Transverse colon (tissue), 4 donors: Measurements from ENCODE around the gene ICAM4. TPM values are rescaled to one million over a fixed set of nuclear protein-coding genes. Genes with fewer than 3 reads are reported as not detected.

Source experiments
- DNase-seq: peaks from one replicate; pipeline ENCODE4 v3.0.0-alpha.2; 2019
- H3K27ac ChIP-seq, 4 donors: fragments of 200-600 bp; sonication (generic); 2 replicates each; pipeline ENCODE4 v1.5.1; 2016 to 2018; ENCODE audit warnings: inconsistent platforms in 4 of 4
- H3K27me3 ChIP-seq: fragments of 200-600 bp; sonication (generic); 2 replicates; pipeline ENCODE4 v1.5.1; 2017; ENCODE audit warnings: inconsistent platforms
- H3K36me3 ChIP-seq, 4 donors: fragments of 200-600 bp; sonication (generic); 2 replicates each; pipeline ENCODE4 v1.5.1; 2017 to 2019; ENCODE audit warnings: inconsistent platforms in 4 of 4
- H3K4me1 ChIP-seq, 4 donors: fragments of 200-600 bp; sonication (generic); 2 replicates each; pipeline ENCODE4 v1.5.1; 2017 to 2020; ENCODE audit warnings: inconsistent platforms in 4 of 4
- H3K4me3 ChIP-seq, 4 donors: fragments of 200-600 bp; sonication (generic); 1 replicate in 1 of 4; 2 replicates in 3 of 4; pipeline versions ENCODE4 v1.5.1 to v1.6.1; 2017 to 2019; ENCODE audit warnings: inconsistent platforms in 4 of 4
- H3K9me3 ChIP-seq, 2 donors: fragments of 200-600 bp; sonication (generic); 2 replicates each; pipeline ENCODE4 v1.5.1; 2017 to 2019; ENCODE audit warnings: inconsistent platforms in 2 of 2
- CTCF ChIP-seq, 5 experiments: fragments of 200-600 bp in 3 of 5; fragments of 450-650 bp in 2 of 5; sonication (generic) in 3 of 5; IDR thresholded peaks; 1 replicate in 2 of 5; 2 replicates in 3 of 5; pipeline ENCODE4 v1.5.1; 2016 to 2017; ENCODE audit warnings: antibody characterized with exemption in 5 of 5, inconsistent platforms in 3 of 5, mild to moderate bottlenecking in 2 of 5, moderate library complexity in 1 of 5
- EP300 ChIP-seq: sonication (generic); formaldehyde crosslinking; IDR thresholded peaks from one replicate; pipeline ENCODE4 v1.6.1; 2017; ENCODE audit warnings: antibody characterized with exemption, low read depth
- POLR2A ChIP-seq: fragments of 450-650 bp; IDR thresholded peaks from one replicate; pipeline ENCODE4 v1.6.1; 2016; ENCODE audit warnings: antibody characterized with exemption, mild to moderate bottlenecking, moderate library complexity
- POLR2AphosphoS5 ChIP-seq, 3 donors: sonication (generic); formaldehyde crosslinking; IDR thresholded peaks; one replicate each; pipeline ENCODE4 v1.6.1; 2016; ENCODE audit warnings: antibody characterized with exemption in 3 of 3
- WGBS, 2 donors: methylation state at CpG; one replicate each; pipeline ENCODE4 v1.1.5; 2018; ENCODE audit warnings: low coverage in 1 of 2; 5-methylcytosine and 5-hydroxymethylcytosine counted together
- in situ Hi-C, 4 donors: fragments of 200-750 bp; cut with MboI; loops; one replicate each; pipeline versions ENCODE4 v1.15.0 to v1.15.1; 2017; ENCODE audit warnings: low sequenced_read_pairs in 3 of 4, low pct_ligation_motif_present in 1 of 4, low pct_unique_long_range_greater_than_20kb in 1 of 4
- intact Hi-C: fragments of 100-400 bp; cut with DNase I; formaldehyde crosslinking; loops from one replicate; pipeline ENCODE4 v1.15.1; 2023; ENCODE audit warnings: low total_unique reads
- total RNA-seq, 4 donors: library from RNA; depleted of rRNA; stranded (reverse); fragments of >200 nt; gene quantifications; one replicate each; pipeline ENCODE4 v1.1.0, GENCODE V29; 2016

The ICAM4 gene
- total RNA-seq, 4 donors from 2014 or later = 0.48 to 0.55 TPM; not detected in 2

DNA sequence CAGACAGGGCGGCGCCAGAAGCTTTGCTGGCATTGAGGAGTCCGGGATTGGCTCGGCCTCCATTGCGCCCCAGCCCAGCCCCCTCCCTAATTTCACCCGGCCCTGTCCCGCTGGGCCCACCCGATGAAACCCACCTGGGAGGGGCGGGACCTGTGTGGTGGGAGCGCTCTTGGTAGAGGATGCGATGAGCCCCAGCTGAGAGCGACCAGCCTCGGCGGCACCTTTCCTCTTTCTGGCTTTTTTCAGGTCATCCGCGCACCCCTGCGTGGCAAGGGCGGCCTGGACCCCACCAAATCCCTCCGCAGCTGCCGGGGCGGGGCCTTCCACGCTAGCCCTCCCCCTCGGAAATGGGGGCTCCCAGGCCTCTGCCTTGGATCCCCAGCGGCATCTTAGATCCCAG is 22.7 kb downstream of the ICAM4 start, which contains the start of gene ZGLP1:
ZGLP1 (minus strand) TSS at position 393 of the 400 bp plus-strand sequence.
- in situ Hi-C loops = no loop called here
- 98 to 100% methylated on average over 1 to 22 of the region's 24 CpGs for WGBS, 2 donors
- H3K9me3 ChIP-seq = no peaks in the 10 kb centered on the region
- no peaks in the 10 kb centered on the region for H3K36me3 ChIP-seq
- no peaks in the 10 kb centered on the region for H3K4me1 ChIP-seq
- intact Hi-C loops = no loop called here
- no peak within 1 kb of the TSS for H3K4me3 ChIP-seq
- no peak within 1 kb of the TSS for H3K27ac ChIP-seq
- no peaks in the 10 kb centered on the region for H3K27me3 ChIP-seq
- no peak for TF ChIP-seq POLR2AphosphoS5 (IDR thresholded peaks at IDR 0.05)
- TF ChIP-seq EP300 = no peak
- no peak for TF ChIP-seq CTCF (IDR thresholded peaks at IDR 0.05)
- no peak for TF ChIP-seq POLR2A
- no peak for DNase-seq

GRCh38 chr19:10315335-10316214 is 28.8 kb downstream of the ICAM4 start, which contains the start of gene FDX2:
FDX2 (minus strand) TSS chr19:10316015; CDS start chr19:10315996, 19 bp downstream.
- intact Hi-C loops = no loop called here
- H3K4me1 ChIP-seq = peaks cover 0 to 14% (median 14%) of the 10 kb centered on the region in 4 donors
- peaks cover 0 to 20% (median 0%) of the 10 kb centered on the region in 4 donors for H3K36me3 ChIP-seq
- H3K27me3 ChIP-seq = no peaks in the 10 kb centered on the region
- 1% methylated on average over 11 to 38 of the region's 55 CpGs for WGBS, 2 donors
- peak within 1 kb of the TSS; percentile 27 to 77 (median 74) for H3K27ac ChIP-seq
- H3K4me3 ChIP-seq = peak within 1 kb of the TSS; percentile 73 to 82 (median 78)
- H3K9me3 ChIP-seq = no peaks in the 10 kb centered on the region
- DNase-seq = peak; percentile 92
- in situ Hi-C loops = no loop called here
- peak in 2 of 3 donors; percentile 55 to 75 for TF ChIP-seq POLR2AphosphoS5 (IDR thresholded peaks at IDR 0.05)
- peak; percentile 32 for TF ChIP-seq POLR2A
- TF ChIP-seq EP300 = no peak
- no peak for TF ChIP-seq CTCF (IDR thresholded peaks at IDR 0.05)

DNA sequence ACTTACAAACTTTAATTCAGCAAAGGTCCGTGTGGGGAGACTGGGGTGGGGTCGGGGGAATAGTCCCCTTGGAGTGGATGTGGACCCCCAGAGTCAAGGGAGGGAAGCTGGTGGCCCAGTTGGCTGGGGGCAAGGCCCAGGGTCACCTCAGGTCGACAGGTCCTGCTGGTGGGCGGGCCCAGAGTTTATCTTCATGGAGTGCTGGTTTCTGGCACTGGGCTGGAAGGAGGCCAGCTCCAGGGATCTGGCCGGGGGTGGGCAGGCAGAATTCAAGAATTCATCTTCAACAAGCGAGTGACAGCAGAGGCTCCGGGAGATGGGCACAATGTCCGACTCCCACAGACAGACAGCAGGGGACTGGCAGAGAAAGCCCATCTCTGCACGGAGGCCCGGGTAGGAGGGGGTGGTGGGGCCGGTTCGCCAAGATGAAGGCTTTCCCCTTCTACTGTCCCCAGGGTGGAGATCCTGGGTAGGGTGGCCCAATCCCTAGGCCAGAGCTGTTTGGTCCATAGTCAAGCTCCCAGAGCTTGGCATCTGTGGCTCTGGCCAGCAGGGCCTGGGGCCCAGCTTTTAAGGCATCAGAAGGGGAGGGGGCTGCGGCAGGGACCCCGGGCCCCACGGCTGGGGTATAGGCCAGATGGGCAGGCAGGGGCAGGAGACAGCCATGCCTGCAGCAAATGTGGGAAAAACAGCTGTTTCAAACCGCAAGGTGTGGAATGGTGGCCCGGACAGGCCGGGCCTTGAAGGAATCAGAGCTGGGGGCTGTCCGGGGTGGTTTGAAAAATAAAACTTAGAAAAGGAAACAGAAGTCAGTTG is 29.7 kb downstream of the ICAM4 start:
- no peaks in the 10 kb centered on the region for H3K27me3 ChIP-seq
- intact Hi-C loops (no loop called here), in situ Hi-C loops (no loop called here)
- no peak for DNase-seq
- peak overlapping the region; percentile 27 to 77 (median 74) for H3K27ac ChIP-seq
- TF ChIP-seq EP300 (no peak), CTCF (IDR thresholded peaks at IDR 0.05) (no peak), POLR2A (no peak)
- peaks cover 6 to 22% (median 20%) of the 10 kb centered on the region in 4 donors for H3K4me1 ChIP-seq
- H3K4me3 ChIP-seq = peak overlapping the region in 1 of 4 donors; percentile 82
- H3K36me3 ChIP-seq = peaks cover 0 to 20% (median 0%) of the 10 kb centered on the region in 4 donors
- H3K9me3 ChIP-seq = no peaks in the 10 kb centered on the region
- WGBS, 2 donors = 67 to 68% methylated on average over 3 to 19 of the region's 19 CpGs
